ENCODE measurements around the gene ZMYND12.

Gene ZMYND12

DNA sequence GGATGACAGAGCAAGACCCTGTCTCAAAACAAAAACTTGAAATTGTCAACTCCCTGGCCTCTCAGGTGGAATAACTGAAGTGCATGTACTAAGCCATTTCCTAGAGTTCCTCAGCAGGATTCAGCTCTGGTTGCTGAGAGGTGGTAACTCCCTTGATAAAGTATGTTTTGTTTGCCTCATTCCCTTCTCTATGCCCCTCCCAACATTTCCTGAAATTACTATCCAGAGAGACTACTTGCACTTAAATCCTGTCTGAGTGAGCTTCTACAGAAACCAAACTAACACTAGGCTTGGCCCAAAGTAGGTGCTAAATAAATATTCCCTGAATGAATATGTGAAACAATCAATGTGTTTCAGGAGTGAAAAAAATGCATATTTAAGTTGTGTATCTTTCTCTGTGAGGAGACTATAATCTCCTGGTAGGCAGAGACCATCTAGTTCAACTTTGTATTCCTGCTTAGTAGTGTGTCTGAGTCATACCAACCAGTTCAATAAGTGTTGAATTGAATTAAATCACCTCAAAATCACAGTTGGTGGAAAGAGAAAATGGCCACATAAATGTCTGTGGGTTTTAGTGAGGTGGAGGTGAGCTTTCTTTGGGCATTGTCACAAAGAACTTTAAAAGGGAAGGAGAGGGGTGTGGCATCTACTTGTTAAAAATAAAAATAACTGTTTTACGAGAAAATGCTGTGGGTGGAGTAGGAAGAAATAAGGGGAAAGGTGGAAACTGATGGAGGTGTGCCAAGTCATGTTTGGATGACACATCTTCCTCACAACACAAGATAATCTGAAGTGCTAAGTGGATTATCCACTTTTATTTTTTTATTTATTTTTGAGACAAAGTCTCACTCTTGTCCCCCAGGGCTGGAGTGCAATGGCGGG lies 62.6 kb downstream of the ZMYND12 start:
- DNase-seq (ENCODE audit: low read depth in 2 of 2), result no peak

DNA sequence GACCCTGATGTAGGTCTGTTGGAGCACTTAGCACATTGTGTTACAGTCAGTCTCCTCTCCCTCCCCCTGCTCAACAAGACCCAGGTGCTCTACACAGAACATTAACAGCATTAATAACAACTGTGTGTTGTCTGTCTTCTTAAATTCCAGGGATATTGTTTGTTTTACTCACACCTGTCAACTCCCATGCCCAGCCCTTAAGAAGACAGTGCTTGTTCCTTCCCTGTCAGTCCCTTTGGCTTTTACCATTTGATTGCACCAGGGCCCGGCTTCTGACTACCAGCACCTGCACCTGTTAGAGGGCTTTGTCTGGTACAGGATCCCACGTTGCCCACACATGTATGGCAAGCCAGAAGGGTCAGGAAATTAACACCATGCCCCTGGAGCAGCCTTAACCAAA lies 63.6 kb downstream of the ZMYND12 start:
- DNase-seq (ENCODE audit: low read depth in 2 of 2), result no peak

DNA sequence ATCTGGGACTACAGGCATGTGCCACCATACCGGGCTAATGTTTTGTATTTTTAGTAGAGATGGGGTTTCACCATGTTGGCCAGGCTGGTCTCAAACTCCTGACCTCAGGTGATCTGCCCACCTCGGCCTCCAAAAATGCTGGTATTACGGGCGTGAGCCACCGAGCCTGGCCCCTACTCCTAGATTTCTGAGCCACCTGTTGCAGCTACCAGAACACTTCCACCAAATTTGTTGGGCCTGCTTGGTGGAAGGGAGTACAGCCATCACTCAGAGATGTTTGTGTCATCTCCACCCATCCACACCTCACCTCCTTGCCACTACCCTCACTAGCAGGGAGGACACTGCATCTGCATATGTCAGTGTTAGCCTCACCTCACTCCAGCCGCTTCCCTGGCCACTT lies 69.8 kb downstream of the ZMYND12 start:
- DNase-seq (ENCODE audit: low read depth in 2 of 2), result no peak

DNA sequence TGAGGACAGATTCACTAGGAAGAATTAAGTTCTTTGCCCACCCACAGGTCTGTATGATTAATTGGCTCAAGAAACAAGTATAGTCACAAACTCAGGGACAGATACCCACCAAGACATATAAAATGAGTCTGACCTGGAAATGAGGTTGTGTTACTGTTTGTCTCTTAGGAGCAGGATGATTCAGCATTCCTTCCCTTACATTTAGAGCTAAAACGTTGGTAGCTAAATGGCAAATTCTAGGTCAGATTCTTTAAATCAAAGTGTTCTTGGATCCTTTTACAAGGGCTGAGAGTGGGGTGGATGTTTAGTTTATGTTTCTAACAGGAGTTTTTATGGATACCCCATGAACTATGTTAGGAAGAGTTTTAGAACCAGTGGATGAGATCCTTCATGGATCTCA lies 70.5 kb downstream of the ZMYND12 start:
- DNase-seq (ENCODE audit: low read depth in 2 of 2), result no peak

DNA sequence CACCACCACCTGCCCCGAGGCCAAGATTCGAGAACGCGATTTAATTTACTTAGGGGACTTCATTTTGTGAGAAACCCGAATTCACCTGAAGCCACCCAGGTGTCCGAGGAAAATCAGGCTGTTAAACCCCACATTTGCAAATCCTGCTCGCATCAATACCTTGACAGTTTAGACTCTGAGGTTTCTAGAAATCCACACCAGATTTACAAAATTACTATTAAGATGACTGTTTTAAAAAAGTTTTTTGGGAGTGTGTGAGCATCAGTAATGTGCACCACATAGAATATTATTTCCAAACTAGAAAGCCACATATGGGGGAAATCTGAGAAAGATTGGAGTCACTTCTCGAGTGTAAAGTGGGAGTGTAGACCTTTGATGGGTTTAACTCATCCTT lies 74.5 kb downstream of the ZMYND12 start:
- no peak for DNase-seq (ENCODE audit: low read depth in 2 of 2)

DNA sequence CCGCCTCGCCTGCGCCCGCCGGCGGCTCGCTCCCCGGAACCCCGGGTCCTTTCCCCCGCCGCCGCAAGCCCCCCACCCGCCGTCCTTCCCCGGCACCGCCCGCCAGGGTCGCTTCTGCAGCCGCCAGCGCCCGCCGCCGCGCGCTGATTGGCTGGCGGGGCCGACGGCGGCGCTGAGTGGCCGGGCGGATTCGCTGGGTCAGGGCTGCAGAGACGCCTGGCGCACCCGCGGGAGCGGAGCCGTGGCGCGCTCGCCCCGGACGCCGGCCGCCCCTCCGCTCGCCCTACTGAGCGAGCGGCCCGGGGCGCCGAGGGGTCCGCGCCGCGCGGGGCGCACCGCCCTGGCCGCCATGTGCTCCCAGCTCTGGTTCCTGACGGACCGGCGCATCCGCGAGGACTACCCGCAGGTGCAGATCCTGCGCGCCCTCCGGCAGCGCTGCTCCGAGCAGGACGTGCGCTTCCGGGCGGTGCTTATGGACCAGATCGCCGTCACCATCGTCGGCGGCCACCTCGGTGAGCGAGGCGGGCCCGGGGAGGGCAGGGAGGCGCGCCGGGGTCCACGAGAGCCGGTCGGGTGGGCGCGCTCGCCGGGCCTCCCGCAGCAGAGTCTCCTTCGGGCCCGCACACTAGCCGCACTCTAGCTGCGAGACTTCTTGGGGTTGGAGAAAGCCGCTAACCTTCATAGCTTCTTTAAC lies 75.1 kb downstream of the ZMYND12 start, which contains the start of gene RIMKLA:
Gene RIMKLA, plus strand, starts transcription at position 207 of the 694 bp plus-strand sequence. Its CDS starts 143 bp downstream, at position 350.
- peak; percentile 40 to 44 for DNase-seq (ENCODE audit: low read depth in 2 of 2)

All from stimulated activated CD8-positive, alpha-beta memory T cell treated with anti-CD3 and anti-CD28 coated beads, Interleukin-2, amount 100 ng/mL, for 48 hours (primary cell).